H9 (cell line): ENCODE data around the gene MVD. TPM values are rescaled to one million over a fixed set of nuclear protein-coding genes. Genes with fewer than 3 reads are reported as not detected.

Source experiments
- DNase-seq: peaks from one replicate; pipeline ENCODE4 v3.0.0-alpha.2; 2017
- H2AFZ ChIP-seq: one replicate; pipeline ENCODE4 v1.6.1; 2013; ENCODE audit warnings: mild to moderate bottlenecking, low read length, control low read depth, moderate library complexity
- H2AK5ac ChIP-seq: 2 replicates; pipeline ENCODE4 v1.6.1; 2013; ENCODE audit warnings: low read length, control low read depth, mixed read lengths; ENCODE audit not compliant: insufficient read length
- H2BK120ac ChIP-seq: one replicate; pipeline ENCODE4 v1.6.1; 2013; ENCODE audit warnings: low read depth, mild to moderate bottlenecking, low read length, control low read depth, inconsistent platforms; ENCODE audit not compliant: poor library complexity, severe bottlenecking
- H2BK12ac ChIP-seq: 2 replicates; pipeline ENCODE4 v1.6.1; 2013; ENCODE audit warnings: low read length, control low read depth, mixed read lengths, low read depth; ENCODE audit not compliant: insufficient read length
- H2BK15ac ChIP-seq: 2 replicates; pipeline ENCODE4 v1.6.1; 2013; ENCODE audit warnings: low read depth, low read length, control low read depth
- H2BK20ac ChIP-seq: one replicate; pipeline ENCODE4 v1.6.1; 2013; ENCODE audit warnings: low read depth, mild to moderate bottlenecking, low read length, control low read depth, inconsistent platforms; ENCODE audit not compliant: poor library complexity, severe bottlenecking
- H2BK5ac ChIP-seq: 2 replicates; pipeline ENCODE4 v1.6.1; 2013; ENCODE audit warnings: low read length, control low read depth, mixed read lengths; ENCODE audit not compliant: insufficient read length
- H3K14ac ChIP-seq: 2 replicates; pipeline ENCODE4 v1.6.1; 2013; ENCODE audit warnings: low read length, control low read depth; ENCODE audit not compliant: insufficient read depth
- H3K18ac ChIP-seq: 2 replicates; pipeline ENCODE4 v1.6.1; 2013; ENCODE audit warnings: low read depth, mild to moderate bottlenecking, mixed read lengths, low read length, control low read depth; ENCODE audit not compliant: insufficient read length
- H3K23ac ChIP-seq: 2 replicates; pipeline ENCODE4 v1.6.1; 2013; ENCODE audit warnings: low read length, control low read depth, mixed read lengths, low read depth; ENCODE audit not compliant: insufficient read length
- H3K23me2 ChIP-seq: 2 replicates; pipeline ENCODE4 v1.6.1; 2013; ENCODE audit warnings: low read depth, mild to moderate bottlenecking, mixed read lengths, low read length, control low read depth; ENCODE audit not compliant: insufficient read length, poor library complexity, severe bottlenecking
- H3K27ac ChIP-seq: 2 replicates; pipeline ENCODE4 v1.5.1; 2013; ENCODE audit warnings: low read length, control low read depth, mixed read lengths, low read depth; ENCODE audit not compliant: insufficient read length
- H3K27me3 ChIP-seq: 2 replicates; pipeline ENCODE4 v1.6.1; 2013; ENCODE audit warnings: low read length, control low read depth, inconsistent platforms; ENCODE audit not compliant: insufficient read depth
- H3K4ac ChIP-seq: 2 replicates; pipeline ENCODE4 v1.6.1; 2013; ENCODE audit warnings: low read depth, mild to moderate bottlenecking, control low read depth, inconsistent platforms, low read length, moderate library complexity
- H3K4me1 ChIP-seq: 2 replicates; pipeline ENCODE4 v1.6.1; 2013; ENCODE audit warnings: low read length, control low read depth, inconsistent platforms; ENCODE audit not compliant: insufficient read depth
- H3K4me2 ChIP-seq: 2 replicates; pipeline ENCODE4 v1.6.1; 2013; ENCODE audit warnings: low read length, control low read depth, mixed read lengths; ENCODE audit not compliant: insufficient read length, insufficient read depth
- H3K56ac ChIP-seq: 2 replicates; pipeline ENCODE4 v1.6.1; 2013; ENCODE audit warnings: low read depth, mild to moderate bottlenecking, mixed read lengths, low read length, control low read depth; ENCODE audit not compliant: insufficient read length
- H3K79me1 ChIP-seq: 2 replicates; pipeline ENCODE4 v1.6.1; 2013; ENCODE audit warnings: low read depth, mild to moderate bottlenecking, moderate library complexity, low read length, control low read depth, inconsistent platforms; ENCODE audit not compliant: insufficient read depth, poor library complexity, severe bottlenecking
- H3K79me2 ChIP-seq: 2 replicates; pipeline ENCODE4 v1.6.1; 2013; ENCODE audit warnings: low read length, control low read depth, inconsistent platforms; ENCODE audit not compliant: insufficient read depth
- H3K9ac ChIP-seq: 2 replicates; pipeline ENCODE4 v1.6.1; 2013; ENCODE audit warnings: low read length, control low read depth, mixed read lengths; ENCODE audit not compliant: insufficient read length; ENCODE audit errors: extremely low read depth
- H3K9me3 ChIP-seq: one replicate; pipeline ENCODE4 v1.6.1; 2013; ENCODE audit warnings: low read depth, low read length, inconsistent platforms; ENCODE audit not compliant: control insufficient read depth
- H3T11ph ChIP-seq: one replicate; pipeline ENCODE4 v1.6.1; 2013; ENCODE audit warnings: mild to moderate bottlenecking, low read length, control low read depth, inconsistent platforms
- H4K20me1 ChIP-seq: one replicate; pipeline ENCODE4 v1.6.1; 2013; ENCODE audit not compliant: control insufficient read depth, insufficient read length, insufficient read depth
- H4K5ac ChIP-seq: 2 replicates; pipeline ENCODE4 v1.6.1; 2013; ENCODE audit warnings: low read depth, mild to moderate bottlenecking, mixed read lengths, low read length, control low read depth; ENCODE audit not compliant: insufficient read length
- H4K8ac ChIP-seq: replicated peaks from 2 replicates; pipeline ENCODE4 v1.6.1; 2013; ENCODE audit warnings: low read length, control low read depth, mixed read lengths, low read depth; ENCODE audit not compliant: insufficient read length
- H4K91ac ChIP-seq: 2 replicates; pipeline ENCODE4 v1.6.1; 2013; ENCODE audit warnings: low read depth, mild to moderate bottlenecking, moderate library complexity, mixed read lengths, low read length, control low read depth; ENCODE audit not compliant: insufficient read length
- H3K27ac Mint-ChIP-seq, 3 experiments: 2 replicates in 2 of 3; 3 replicates in 1 of 3; pipeline ENCODE4 v1.8.0; 2020 to 2021; ENCODE audit warnings: mixed read lengths in 3 of 3, mild to moderate bottlenecking in 1 of 3, moderate library complexity in 1 of 3
- H3K27me3 Mint-ChIP-seq: 2 replicates; pipeline ENCODE4 v1.8.0; 2021; ENCODE audit warnings: low read depth, mild to moderate bottlenecking, moderate library complexity, mixed read lengths
- H3K36me3 Mint-ChIP-seq, 3 experiments: 2 replicates in 2 of 3; 3 replicates in 1 of 3; pipeline ENCODE4 v1.8.0; 2020 to 2021; ENCODE audit warnings: low read depth in 3 of 3, mixed read lengths in 3 of 3; ENCODE audit not compliant: insufficient read depth in 1 of 3
- H3K4me1 Mint-ChIP-seq, 2 experiments: 2 replicates each; pipeline ENCODE4 v1.8.0; 2020; ENCODE audit warnings: mixed read lengths in 2 of 2
- H3K4me3 Mint-ChIP-seq, 2 experiments: 2 replicates in 1 of 2; 3 replicates in 1 of 2; pipeline ENCODE4 v1.8.0; 2020 to 2021; ENCODE audit warnings: mild to moderate bottlenecking in 2 of 2, mixed read lengths in 2 of 2, moderate library complexity in 1 of 2
- H3K9me3 Mint-ChIP-seq, 2 experiments: 2 replicates in 1 of 2; 3 replicates in 1 of 2; pipeline ENCODE4 v1.8.0; 2020; ENCODE audit warnings: mild to moderate bottlenecking in 2 of 2, mixed read lengths in 2 of 2, moderate library complexity in 1 of 2
- CTCF ChIP-seq: fragments of 200-600 bp; sonication (generic); conservative IDR thresholded peaks from 3 replicates; pipeline ENCODE4 v1.8.0; 2021; ENCODE audit warnings: antibody characterized with exemption, mild to moderate bottlenecking
- WGBS: extraction: QIAGEN DNeasy Blood & Tissue Kit; methylation state at CpG from one replicate; pipeline ENCODE4 v1.1.7; 2013; ENCODE audit warnings: missing lambda C conversion rate, low lambda C conversion rate, mixed read lengths; ENCODE audit not compliant: insufficient read length; ENCODE audit errors: extremely low coverage; 5-methylcytosine and 5-hydroxymethylcytosine counted together
- total RNA-seq: library from RNA; stranded (reverse); gene quantifications from 2 replicates; pipeline ENCODE4 v1.2.1, GENCODE V29; 2021

MVD gene
- total RNA-seq, 1 experiment from 2014 or later, result 53.2 TPM

GRCh38 chr16:88661468-88661867 is 1.4 kb downstream of the MVD start:
- Mint-ChIP-seq H3K4me3 (peak overlapping the region; percentile 13 to 72; a peak in 4 of 5 replicates), H3K4me1 (peaks cover 11 to 22% of the 10 kb centered on the region in 2 experiments), H3K27me3 (no peaks in the 10 kb centered on the region; the same call in 1 of the 2 replicates), H3K9me3 (no peaks in the 10 kb centered on the region), H3K36me3 (peaks cover 5 to 16% (median 16%) of the 10 kb centered on the region in 3 experiments), H3K27ac (no peak overlapping the region; a peak in 1 of 7 replicates)
- Histone ChIP-seq H2BK120ac (no peak overlapping the region), H2AFZ (no peak overlapping the region), H3K79me2 (peaks cover 22% of the 10 kb centered on the region; the same call in 1 of the 2 replicates), H2AK5ac (no peak overlapping the region), H3K4me1 (peaks cover 3% of the 10 kb centered on the region; the same call in 1 of the 2 replicates), H3K56ac (no peak overlapping the region), H3K9ac (peak overlapping the region; percentile 5), H4K91ac (no peak overlapping the region), H3K27me3 (no peaks in the 10 kb centered on the region), H4K20me1 (no peaks in the 10 kb centered on the region), H4K5ac (no peak overlapping the region), H3K14ac (no peak overlapping the region), H2BK12ac (no peak overlapping the region), H3K27ac (no peak overlapping the region), H3T11ph (no peak overlapping the region), H3K9me3 (no peaks in the 10 kb centered on the region), H3K18ac (no peak overlapping the region), H3K23me2 (peaks cover 11% of the 10 kb centered on the region), H3K4me2 (peak overlapping the region; percentile 77), H3K23ac (no peak overlapping the region), H2BK15ac (no peak overlapping the region), H3K79me1 (peaks cover 3% of the 10 kb centered on the region), H4K8ac (no peak overlapping the region), H3K4ac (no peak overlapping the region), H2BK20ac (no peak overlapping the region), H2BK5ac (no peak overlapping the region)
- no CpG with 5 or more reads among the region's 10 CpGs for WGBS
- no peak for TF ChIP-seq CTCF
- no peak for DNase-seq
